Transverse colon (tissue), 4 donors: ENCODE measurements around the gene USP6.
"Not testable (repeated sequence)": the region's sequence is repeated elsewhere in the genome, so short reads cannot be mapped to it uniquely, and the experiment has no call there.

Experiments used
- CTCF ChIP-seq, 5 experiments: fragments of 200-600 bp in 3 of 5; fragments of 450-650 bp in 2 of 5; sonication (generic) in 3 of 5; IDR thresholded peaks; 1 replicate in 2 of 5; 2 replicates in 3 of 5; pipeline ENCODE4 v1.5.1; 2016 to 2017; ENCODE audit warnings: antibody characterized with exemption in 5 of 5, inconsistent platforms in 3 of 5, mild to moderate bottlenecking in 2 of 5, moderate library complexity in 1 of 5
- EP300 ChIP-seq: sonication (generic); formaldehyde crosslinking; IDR thresholded peaks from one replicate; pipeline ENCODE4 v1.6.1; 2017; ENCODE audit warnings: antibody characterized with exemption, low read depth
- POLR2A ChIP-seq: fragments of 450-650 bp; IDR thresholded peaks from one replicate; pipeline ENCODE4 v1.6.1; 2016; ENCODE audit warnings: antibody characterized with exemption, mild to moderate bottlenecking, moderate library complexity
- POLR2AphosphoS5 ChIP-seq, 3 donors: sonication (generic); formaldehyde crosslinking; IDR thresholded peaks; one replicate each; pipeline ENCODE4 v1.6.1; 2016; ENCODE audit warnings: antibody characterized with exemption in 3 of 3

- TF ChIP-seq CTCF (IDR thresholded peaks at IDR 0.05); POLR2A; POLR2AphosphoS5 (IDR thresholded peaks at IDR 0.05); EP300: not testable (repeated sequence)
Measured at GRCh38 chr17:5146122-5146521, 30.3 kb downstream of the USP6 start.
